Subcutaneous adipose tissue (tissue), 4 donors: ENCODE data around the gene CAMSAP1. TPM values are rescaled to one million over a fixed set of nuclear protein-coding genes. Genes with fewer than 3 reads are reported as not detected.

Experiments
- total RNA-seq, 4 donors: library from RNA; depleted of rRNA; stranded (reverse); fragments of >200 nt; gene quantifications; one replicate each; pipeline ENCODE4 v1.1.0, GENCODE V29; 2016
- TF ChIP-seq, protein P1 (sequence below): fragments of 450-650 bp; IDR thresholded peaks from one replicate; pipeline ENCODE4 v1.5.1; 2016; ENCODE audit warnings: low read depth, mild to moderate bottlenecking, control low read depth, antibody characterized with exemption, moderate library complexity

The CAMSAP1 gene
- total RNA-seq, 4 donors from 2014 or later: 23.6 to 35.0 (median 24.1) TPM

DNA sequence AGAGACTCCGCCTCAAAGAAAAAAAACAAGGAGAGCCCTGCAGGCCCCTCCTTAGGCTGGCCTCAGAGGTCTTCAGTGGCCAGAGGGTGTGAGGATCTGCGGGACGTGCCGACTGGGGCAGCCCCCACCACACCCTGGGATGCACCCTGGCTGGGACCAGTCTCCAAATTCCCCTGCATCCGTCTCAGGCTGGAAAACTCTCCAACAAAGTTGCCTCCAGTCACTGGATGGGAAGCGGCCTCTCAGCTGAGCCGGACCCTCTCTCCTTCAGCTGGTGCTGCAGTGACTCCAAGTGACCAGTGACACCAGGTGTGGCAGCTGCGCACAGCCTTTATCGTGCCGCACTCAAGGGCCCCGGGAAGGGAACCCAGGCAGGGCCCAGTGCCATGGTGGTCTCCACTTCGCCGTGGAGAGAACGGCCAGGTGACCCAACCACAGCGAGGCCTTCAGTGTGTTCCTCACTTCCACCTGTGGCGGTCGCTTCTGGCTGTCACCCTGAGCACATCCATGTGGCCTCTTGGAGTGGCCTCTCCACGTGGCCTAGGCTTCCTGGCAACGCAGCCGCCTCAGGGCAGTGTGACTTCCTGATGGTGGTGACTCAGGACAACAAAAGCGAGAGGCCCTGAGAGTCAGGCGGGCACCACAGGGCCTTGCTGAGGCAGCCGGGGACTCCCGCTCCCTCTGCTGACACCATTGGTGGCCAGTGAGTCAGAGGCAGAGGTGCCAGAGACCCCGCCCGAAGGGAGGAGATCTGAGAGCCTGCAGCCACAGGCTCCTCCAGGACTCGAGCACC is 19.3 kb upstream of the CAMSAP1 start:
- TF ChIP-seq, protein P1, sequence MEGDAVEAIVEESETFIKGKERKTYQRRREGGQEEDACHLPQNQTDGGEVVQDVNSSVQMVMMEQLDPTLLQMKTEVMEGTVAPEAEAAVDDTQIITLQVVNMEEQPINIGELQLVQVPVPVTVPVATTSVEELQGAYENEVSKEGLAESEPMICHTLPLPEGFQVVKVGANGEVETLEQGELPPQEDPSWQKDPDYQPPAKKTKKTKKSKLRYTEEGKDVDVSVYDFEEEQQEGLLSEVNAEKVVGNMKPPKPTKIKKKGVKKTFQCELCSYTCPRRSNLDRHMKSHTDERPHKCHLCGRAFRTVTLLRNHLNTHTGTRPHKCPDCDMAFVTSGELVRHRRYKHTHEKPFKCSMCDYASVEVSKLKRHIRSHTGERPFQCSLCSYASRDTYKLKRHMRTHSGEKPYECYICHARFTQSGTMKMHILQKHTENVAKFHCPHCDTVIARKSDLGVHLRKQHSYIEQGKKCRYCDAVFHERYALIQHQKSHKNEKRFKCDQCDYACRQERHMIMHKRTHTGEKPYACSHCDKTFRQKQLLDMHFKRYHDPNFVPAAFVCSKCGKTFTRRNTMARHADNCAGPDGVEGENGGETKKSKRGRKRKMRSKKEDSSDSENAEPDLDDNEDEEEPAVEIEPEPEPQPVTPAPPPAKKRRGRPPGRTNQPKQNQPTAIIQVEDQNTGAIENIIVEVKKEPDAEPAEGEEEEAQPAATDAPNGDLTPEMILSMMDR: no peak

DNA sequence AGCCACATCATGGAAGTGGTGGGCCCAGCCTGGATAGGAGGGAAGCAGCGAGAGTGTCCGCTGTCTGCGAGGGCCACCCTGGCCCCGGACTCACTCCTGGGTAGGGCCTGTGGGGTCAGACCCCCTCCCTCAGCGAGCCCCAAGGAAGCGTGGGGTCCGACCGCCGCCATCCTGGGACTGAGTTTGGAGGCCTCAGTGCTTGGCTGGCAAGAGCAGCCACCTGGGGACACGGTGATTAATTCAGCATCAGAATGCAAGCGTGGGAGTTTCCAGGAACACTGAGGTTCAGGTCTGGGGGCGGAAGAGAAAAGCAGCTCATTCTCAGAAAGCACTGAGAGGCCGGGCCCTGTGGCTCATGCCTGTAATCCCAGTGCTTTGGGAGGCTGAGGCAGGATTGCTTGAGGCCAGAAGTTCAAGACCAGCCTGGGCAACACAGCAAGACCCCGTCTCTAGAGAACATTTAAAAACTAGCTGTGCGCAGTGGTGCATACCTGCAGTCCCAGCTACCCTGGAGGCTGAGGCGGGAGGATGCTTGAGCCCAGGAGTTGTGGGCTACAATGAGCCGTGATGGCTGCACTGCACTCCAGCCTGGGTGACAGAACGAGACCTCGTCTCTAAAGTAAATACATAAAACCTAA is 18.3 kb upstream of the CAMSAP1 start:
- TF ChIP-seq, protein P1: no peak

DNA sequence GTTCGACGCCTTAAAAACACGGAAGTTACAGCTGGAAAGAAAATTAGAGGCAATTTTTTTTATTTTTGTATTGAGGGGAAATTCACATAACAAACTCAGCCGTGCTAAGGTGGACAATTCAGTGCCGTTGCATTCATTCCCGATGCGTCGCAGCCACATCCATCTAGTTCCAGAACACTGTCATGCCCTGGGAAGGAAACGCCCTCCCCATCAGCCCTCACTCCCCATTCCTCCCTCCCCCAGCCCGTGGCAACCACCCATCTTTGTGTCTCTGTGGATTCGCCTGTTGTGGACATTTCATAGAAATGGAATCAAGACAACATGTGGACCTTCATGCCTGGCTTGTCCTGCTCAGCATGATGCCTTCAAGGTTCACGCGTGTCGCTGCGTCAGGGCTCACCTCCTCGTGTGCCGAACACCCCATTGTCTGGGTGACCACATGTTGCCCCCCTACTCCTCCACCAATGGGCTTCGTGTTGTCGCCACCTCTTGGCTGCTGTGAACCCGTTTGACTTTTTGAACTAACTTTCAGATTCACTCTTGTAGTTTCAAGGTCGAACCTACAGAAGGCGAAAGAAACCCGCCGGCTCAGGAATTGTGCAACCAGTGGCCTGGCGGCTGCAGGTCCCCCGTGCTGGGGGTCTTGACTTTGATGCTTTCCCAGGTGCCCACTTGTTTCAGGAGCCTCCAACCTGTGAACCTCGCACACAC is 17.4 kb upstream of the CAMSAP1 start:
- TF ChIP-seq, protein P1: no peak

DNA sequence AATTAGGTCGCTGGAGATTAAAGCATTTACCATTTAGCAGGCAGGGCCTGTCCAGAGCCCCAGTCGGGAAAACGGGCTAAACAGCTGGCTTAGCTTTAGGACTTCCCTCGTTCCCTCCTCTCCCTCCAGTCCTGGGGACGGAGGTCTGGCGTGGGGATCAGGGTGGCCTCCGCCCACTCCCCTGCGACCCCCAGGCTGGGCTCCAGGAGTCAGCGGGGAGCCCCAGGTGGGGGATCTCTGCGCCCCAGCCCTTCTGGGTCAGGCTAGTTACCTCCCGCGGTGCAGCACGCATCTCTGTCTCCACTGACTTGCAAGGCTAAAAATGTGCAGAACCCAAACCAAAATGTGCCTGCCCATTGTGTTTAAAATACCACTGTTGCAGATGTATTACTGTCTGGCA is 16.2 kb upstream of the CAMSAP1 start:
- TF ChIP-seq, protein P1: no peak

DNA sequence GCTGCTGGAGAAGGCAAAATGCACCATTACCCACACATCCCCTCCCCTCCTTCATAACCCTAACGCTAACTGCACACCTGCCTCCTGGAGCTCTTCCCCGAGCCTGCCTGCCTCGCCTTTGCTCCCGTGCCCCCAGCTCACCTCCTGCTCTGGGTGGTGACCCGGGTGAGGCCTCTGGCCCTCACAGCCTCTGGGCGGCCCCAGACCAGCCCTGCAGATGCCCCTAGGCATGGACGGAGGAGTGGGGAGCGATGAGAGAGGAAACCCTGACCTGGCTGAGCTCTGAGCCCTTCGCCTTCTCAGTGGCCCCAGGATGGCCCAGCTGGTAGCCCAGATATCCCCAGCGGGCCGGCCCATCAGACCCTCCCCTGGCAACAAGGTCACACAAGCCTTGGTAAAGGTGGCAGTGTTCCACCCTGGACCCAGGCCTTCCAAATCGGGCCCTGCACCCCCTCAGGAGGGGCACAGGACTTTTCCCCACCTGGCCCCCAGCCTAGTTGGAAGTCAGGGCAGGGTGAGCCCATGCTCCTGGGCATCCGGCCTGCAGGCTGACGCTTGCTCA is 14.5 kb upstream of the CAMSAP1 start:
- TF ChIP-seq, protein P1: no peak

DNA sequence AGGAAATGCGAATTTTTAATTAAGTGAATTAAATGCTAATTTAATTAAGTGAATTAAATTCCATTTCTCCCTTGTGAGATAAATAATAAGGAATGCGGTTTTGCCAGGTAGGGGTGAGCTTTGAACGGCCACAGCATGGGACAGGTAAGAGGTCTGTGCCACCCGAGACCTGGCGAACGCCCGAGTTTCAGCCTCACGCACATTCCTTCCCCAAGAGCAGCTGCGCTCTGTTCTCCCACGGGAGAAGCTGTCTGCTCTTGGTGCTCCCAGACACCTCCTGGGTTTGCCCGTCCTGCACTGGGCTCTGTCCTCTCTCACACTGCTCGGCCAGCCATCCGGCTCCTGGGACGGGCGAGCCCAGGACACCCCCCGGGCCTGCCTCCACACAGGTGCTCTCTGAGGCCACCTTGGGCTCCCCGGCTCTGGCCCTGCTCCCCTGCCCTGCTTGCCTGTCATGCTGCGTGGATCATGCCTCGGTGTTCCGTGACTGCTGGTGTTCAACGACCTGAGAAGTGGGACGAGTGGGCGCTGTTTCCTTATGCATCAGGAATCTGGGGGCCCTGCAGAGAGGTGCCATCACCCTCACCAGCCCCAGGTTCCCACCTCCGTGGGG is 13.7 kb upstream of the CAMSAP1 start:
- TF ChIP-seq, protein P1: no peak
